GM21723 (cell line): ENCODE results near the gene CXCL9.
A peak's percentile ranks its signal among the peaks of the same experiment; 100 is the strongest.
"Not testable (repeated sequence)": the region's sequence is repeated elsewhere in the genome, so short reads cannot be mapped to it uniquely, and the experiment has no call there.

ENCODE experiments used
- ATAC-seq: cut with Tn5 transposase; IDR thresholded peaks from one replicate; pipeline ENCODE4 v1.9.1; 2021; ENCODE audit warnings: mild to moderate bottlenecking, moderate library complexity; ENCODE audit not compliant: unreplicated experiment

The CXCL9 gene

DNA sequence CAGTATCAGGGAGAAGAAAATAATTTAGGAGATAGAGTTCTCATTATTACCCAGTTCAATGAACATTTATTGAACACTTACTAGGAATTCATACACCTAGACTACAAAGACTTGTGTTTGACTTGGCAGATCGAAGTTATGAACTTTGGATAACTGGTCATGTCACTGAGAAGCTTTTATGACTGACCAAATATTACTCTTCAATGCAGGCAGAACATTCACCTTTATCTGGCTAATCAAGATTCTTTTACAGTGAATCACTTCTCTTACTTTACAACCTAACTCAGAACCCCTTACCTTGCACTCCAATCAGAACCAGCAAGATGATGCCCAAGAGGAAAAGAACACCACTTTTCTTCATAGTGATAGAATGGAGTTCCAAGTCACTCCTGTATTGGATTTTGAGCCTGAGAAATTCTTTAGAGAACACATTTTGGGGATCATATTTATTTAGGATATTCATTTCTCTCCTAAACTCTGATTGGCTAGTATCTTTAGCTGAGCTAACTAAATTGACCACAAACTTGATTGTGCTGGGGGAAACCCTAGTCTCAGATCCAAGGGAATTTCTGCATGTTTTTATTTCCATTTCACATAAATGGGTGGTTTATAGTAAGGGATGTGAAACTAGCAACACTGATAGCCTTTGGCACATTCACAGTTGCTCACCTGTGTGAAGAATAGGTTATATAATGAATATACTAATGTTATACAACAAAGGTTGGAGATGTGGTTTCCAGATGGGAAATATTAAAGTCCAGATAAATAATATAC, at the start of gene CXCL9:
Gene CXCL9 (minus strand): TSS at position 421 of the 774 bp plus-strand sequence. CDS start 60 bp downstream, at position 361.
- ATAC-seq = no peak

- no peak for ATAC-seq
These were observed 48.1 kb upstream of the CXCL9 start for GRCh38 chr4:76055421-76055820.

- ATAC-seq = peak; percentile 98
These were observed 47.7 kb upstream of the CXCL9 start for GRCh38 chr4:76055016-76055415.

GRCh38 chr4:76053730-76054129, 46.4 kb upstream of the CXCL9 start:
- no peak for ATAC-seq

- ATAC-seq = not testable (repeated sequence)
These were observed 43.3 kb upstream of the CXCL9 start for GRCh38 chr4:76050560-76051050.

DNA sequence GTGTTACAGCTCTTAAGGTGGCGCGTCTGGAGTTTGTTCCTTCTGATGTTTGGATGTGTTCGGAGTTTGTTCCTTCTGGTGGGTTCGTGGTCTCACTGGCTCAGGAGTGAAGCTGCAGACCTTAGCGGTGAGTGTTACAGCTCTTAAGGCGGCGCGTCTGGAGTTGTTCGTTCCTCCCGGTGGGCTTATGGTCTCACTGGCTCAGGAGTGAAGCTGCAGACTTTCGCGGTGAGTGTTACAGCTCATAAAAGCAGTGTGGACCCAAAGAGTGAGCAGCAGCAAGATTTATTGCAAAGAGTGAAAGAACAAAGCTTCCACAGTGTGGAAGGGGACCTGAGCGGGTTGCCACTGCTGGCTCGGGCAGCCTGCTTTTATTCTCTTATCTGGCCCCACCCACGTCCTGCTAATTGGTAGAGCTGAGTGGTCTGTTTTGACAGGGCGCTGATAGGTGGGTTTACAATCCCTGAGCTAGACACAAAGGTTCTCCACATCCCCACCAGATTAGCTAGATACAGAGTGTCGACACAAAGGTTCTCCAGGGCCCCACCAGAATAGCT, 42.6 kb upstream of the CXCL9 start:
- ATAC-seq = not testable (repeated sequence)

- not testable (repeated sequence) for ATAC-seq
These were observed 37.4 kb upstream of the CXCL9 start for GRCh38 chr4:76044686-76045085.

DNA sequence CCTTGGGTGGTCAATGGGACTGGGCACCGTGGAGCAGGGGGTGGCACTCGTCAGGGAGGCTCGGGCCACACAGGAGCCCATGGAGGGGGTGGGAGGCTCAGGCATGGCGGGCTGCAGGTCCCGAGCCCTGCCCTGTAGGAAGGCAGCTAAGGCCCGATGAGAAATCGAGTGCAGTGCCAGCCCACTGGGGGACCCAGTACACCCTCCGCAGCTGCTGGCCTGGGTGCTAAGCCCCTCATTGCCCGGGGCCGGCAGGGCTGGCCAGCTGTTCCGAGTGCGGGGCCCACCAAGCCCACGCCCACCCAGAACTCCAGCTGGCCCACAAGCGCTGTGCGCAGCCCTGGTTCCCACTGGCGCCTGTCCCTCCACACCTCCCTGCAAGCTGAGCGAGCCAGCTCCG, 36.0 kb upstream of the CXCL9 start:
- not testable (repeated sequence) for ATAC-seq

- not testable (repeated sequence) for ATAC-seq
These were observed 35.1 kb upstream of the CXCL9 start for GRCh38 chr4:76042241-76042998.

DNA sequence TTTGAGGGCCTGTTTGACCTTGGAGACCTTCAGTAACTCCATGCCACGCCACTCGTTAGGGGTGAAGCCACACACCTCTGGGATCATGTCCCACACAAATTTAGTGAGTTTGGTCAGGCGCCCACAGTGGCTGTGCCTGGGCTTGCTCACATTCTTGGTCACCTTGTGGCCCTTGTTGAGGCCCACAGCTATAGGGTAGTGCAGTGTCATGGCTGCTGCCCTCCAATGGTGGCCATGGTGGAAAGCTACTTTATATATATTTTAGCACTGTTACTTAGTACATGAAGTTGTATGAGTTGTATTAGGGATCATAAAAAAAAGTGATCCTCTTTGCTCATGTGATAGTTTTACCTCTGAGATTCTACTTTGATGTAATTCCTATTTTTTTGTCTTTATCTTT, 29.5 kb upstream of the CXCL9 start:
- ATAC-seq = no peak

- no peak for ATAC-seq
These were observed 28.6 kb upstream of the CXCL9 start, which contains the start of gene CXCL11 for GRCh38 chr4:76035799-76036380. TSS of gene CXCL11 (minus strand) at chr4:76036070. CDS start at chr4:76035987, 83 bp downstream.

DNA sequence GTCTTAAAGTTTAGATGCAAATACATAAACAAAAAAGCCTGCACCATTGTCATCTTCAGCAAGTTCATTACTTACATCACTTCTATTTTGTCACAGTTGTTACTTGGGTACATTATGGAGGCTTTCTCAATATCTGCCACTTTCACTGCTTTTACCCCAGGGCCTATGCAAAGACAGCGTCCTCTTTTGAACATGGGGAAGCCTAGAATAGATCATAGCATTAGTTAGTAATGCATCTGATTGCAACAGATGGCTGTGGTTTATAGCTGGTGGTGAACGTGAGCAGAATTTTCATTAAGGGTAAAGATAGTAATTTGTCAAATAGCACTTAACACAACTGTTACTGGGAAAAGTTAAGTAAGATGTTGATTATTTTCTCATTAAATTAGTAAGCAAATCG, 27.8 kb upstream of the CXCL9 start:
- no peak for ATAC-seq

DNA sequence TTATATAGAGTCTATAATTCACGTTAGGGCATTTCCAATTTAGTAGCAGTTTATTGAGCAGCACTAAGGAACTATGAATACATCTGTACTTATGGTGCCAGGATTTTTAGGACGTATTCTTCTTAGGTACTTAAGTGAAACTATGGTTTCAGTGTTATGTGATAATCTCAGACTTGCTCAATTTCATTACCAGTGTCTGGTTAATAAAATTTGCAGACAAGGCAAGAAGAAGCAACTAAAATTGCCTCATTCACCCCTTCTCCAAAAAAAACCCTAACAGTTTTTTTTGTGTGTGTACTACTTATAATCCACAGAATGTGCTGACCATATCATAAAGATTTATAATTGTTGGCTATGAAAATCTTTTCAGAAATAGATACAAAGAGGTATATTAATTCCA, 22.0 kb upstream of the CXCL9 start:
- no peak for ATAC-seq

DNA sequence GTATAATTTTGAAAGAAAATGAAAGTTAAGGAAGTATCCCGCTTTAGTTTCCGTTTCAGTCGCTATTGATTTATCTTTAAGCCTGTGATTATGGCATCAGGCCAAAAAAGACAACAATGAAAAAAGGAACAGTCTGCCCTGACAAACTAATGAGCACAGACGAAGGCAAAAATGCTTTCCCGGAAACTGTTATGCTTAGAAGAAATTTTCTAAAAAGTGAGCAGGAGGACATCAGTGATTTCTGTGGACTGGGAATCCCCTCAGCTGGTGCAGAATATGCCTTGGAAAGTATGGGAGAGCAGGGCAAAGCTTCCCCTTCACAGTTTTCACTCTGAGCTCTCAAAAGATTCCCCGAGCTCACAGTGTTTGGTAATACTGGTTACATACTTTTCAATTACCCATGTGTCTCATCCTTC, 21.0 kb upstream of the CXCL9 start:
- ATAC-seq = no peak

DNA sequence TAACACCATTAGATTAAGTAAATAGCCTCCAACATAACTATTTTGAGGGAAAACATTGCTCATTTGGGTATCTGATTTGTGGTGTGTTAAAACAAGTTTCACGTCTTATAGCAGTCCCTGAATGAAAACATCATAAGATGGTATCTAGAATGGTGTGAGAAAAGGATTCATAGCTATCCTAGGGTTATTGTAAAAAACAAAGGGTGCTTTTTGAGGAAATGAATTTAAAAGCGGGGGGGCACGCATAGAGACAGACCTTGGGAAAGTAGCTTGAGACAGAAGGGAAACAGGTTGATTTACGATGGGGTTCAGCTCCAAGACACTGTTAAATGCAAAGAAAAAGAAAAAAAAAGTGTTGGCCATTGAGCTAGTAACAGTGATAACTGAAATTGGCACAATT, 16.8 kb upstream of the CXCL9 start:
- no peak for ATAC-seq

GRCh38 chr4:76023389-76023788, 16.1 kb upstream of the CXCL9 start, which contains the start of gene CXCL10:
TSS of gene CXCL10 (minus strand) at chr4:76023497. CDS start at chr4:76023431, 66 bp downstream.
- ATAC-seq = no peak

DNA sequence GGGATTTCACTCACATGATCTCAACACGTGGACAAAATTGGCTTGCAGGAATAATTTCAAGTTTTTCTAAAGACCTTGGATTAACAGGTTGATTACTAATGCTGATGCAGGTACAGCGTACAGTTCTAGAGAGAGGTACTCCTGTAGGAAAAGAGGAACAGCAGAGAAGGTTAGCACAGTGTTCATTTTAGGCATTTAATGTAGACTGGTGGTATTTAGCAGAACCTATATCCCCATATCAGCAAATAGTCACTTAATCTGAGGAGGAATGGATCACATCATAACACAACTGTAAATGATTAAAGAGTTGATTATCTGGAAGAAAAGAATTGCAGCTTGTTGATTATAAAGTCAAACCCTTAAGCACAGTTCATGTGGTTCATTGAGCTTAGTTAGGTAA, 15.4 kb upstream of the CXCL9 start:
- no peak for ATAC-seq

GRCh38 chr4:76022031-76022430, 14.7 kb upstream of the CXCL9 start:
- ATAC-seq = no peak

DNA sequence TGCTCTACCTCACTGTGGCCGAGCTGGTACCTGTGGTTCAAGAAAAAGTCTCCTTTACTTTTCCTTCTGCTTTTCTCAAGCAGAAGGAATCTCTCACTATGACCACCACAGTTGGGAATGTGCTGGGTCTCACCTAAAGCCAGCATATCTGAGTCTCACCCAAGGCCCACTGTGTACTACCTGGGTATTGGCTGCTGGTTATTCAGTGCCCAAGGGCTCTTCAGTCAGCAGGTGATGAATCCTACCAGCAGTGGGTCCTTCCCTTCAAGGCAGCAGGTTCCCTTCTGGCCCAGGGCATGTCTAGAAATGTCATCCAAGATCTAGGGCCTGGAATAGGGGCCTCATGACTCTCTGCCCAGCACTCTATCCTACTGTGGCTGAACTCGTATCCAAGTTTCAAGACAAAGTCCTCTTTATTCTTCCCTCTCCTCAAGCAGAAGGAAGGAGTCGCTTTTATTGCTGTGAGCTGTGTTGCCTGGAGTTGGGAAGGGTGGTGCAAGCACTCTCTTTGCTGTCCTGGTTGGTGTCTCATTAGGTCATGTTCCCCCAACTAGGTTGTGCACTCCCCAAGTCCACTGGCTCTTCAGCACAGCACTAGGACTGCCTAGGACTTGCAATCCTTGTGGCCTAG, 9.9 kb upstream of the CXCL9 start:
- ATAC-seq = no peak

GRCh38 chr4:76016393-76016792, 9.1 kb upstream of the CXCL9 start:
- peak; percentile 63 for ATAC-seq

DNA sequence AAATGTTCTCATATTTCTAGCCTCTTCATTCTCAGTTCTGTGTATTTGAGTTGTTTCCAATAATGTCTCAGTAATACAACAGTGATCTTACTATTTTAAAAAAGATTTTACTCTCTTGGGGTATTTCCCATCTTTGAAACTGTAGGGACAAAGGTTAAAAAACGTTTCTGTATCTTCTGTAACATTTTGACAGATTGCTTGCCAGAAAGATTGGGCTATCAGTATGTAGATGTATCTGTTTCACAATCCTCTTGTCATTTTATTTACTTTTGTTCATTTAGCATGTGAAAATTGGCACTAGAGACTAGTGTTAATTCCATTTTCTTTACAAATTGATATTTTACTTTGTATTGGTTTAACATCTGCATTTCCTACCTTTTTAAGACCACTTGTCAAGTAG, 6.2 kb upstream of the CXCL9 start:
- no peak for ATAC-seq
